Measurements from ENCODE around the gene C2CD2. TPM values are rescaled to one million over a fixed set of nuclear protein-coding genes. Genes with fewer than 3 reads are reported as not detected.

C2CD2 gene
- 10.0 and 11.3 TPM in 2 replicates for total RNA-seq

GRCh38 chr21:41953831-41954653 is at the start of gene C2CD2:
TSS of gene C2CD2 (minus strand) at chr21:41954018. CDS start at chr21:41953648, 370 bp downstream.

GRCh38 chr21:41879190-41879998 is 74.4 kb downstream of the C2CD2 start, which contains the start of gene PRDM15:
TSS of gene PRDM15 (minus strand) at chr21:41879344. CDS start at chr21:41860363, 18,981 bp downstream.

Other genes starting within 250 kb of the C2CD2 start
- gene RIPK4, start 187.0 kb downstream of the C2CD2 start, total RNA-seq: 36.9 and 50.3 TPM in 2 replicates
- gene PRDM15, start 74.7 kb downstream of the C2CD2 start, total RNA-seq: 5.3 and 5.8 TPM in 2 replicates
- gene ZBTB21, start 56.3 kb upstream of the C2CD2 start, total RNA-seq: 3.4 and 6.0 TPM in 2 replicates
- not detected in 2 replicates for gene UMODL1, start 117.3 kb upstream of the C2CD2 start, total RNA-seq

Data from tracheal epithelial cell (primary cell).